Measurements from ENCODE around the gene CCDC127.

CCDC127 gene

DNA sequence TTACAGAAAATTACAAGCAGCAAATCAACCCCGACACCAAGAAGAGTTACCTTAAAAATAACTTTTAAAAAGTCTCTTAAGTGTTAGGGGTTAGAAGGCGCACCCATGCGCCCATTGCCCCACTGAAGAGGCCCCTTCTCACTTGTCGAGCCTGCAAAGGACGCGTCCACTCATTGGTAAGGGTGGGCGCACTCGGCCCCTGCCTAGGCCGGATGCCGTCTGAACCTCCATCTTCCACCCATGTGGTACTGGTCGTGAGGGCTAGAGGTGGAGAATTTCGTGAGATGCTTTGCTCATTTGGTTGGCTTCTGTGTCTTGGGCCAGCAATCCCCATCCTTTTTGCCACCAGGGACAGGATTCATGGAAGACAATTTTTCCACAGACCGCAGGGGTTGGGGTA, 54.1 kb downstream of the CCDC127 start:
- TF ChIP-seq, protein P1, sequence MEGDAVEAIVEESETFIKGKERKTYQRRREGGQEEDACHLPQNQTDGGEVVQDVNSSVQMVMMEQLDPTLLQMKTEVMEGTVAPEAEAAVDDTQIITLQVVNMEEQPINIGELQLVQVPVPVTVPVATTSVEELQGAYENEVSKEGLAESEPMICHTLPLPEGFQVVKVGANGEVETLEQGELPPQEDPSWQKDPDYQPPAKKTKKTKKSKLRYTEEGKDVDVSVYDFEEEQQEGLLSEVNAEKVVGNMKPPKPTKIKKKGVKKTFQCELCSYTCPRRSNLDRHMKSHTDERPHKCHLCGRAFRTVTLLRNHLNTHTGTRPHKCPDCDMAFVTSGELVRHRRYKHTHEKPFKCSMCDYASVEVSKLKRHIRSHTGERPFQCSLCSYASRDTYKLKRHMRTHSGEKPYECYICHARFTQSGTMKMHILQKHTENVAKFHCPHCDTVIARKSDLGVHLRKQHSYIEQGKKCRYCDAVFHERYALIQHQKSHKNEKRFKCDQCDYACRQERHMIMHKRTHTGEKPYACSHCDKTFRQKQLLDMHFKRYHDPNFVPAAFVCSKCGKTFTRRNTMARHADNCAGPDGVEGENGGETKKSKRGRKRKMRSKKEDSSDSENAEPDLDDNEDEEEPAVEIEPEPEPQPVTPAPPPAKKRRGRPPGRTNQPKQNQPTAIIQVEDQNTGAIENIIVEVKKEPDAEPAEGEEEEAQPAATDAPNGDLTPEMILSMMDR (conservative IDR thresholded peaks at IDR 0.05; ENCODE audit: low read depth): no peak
- CTCF ChIA-PET: no interaction called here
- no peak for DNase-seq (ENCODE audit: low spot score)
- POLR2A ChIA-PET (ENCODE audit: low non-redundant PET): no interaction called here
- no peak overlapping the region for H3K27ac ChIP-seq

- ChIA-PET CTCF (no interaction called here), POLR2A (ENCODE audit: low non-redundant PET) (no interaction called here)
- TF ChIP-seq, protein P1 (conservative IDR thresholded peaks at IDR 0.05; ENCODE audit: low read depth): no peak
- no peak overlapping the region for H3K27ac ChIP-seq
- DNase-seq (ENCODE audit: low spot score): no peak
Observed at GRCh38 chr5:163338-163620, 54.7 kb downstream of the CCDC127 start.

- CTCF ChIA-PET: no interaction called here
- no peak for DNase-seq (ENCODE audit: low spot score)
- H3K27ac ChIP-seq: no peak overlapping the region
- TF ChIP-seq, protein P1 (conservative IDR thresholded peaks at IDR 0.05; ENCODE audit: low read depth): no peak
- POLR2A ChIA-PET (ENCODE audit: low non-redundant PET): no interaction called here
Observed at GRCh38 chr5:162565-163337, 55.2 kb downstream of the CCDC127 start.

- ChIA-PET POLR2A (ENCODE audit: low non-redundant PET) (no interaction called here), CTCF (no interaction called here)
- H3K27ac ChIP-seq: no peak overlapping the region
- TF ChIP-seq, protein P1 (conservative IDR thresholded peaks at IDR 0.05; ENCODE audit: low read depth): no peak
- DNase-seq (ENCODE audit: low spot score): no peak
Observed at GRCh38 chr5:162190-162564, 55.8 kb downstream of the CCDC127 start.

GRCh38 chr5:161803-162110, 56.2 kb downstream of the CCDC127 start:
- POLR2A ChIA-PET (ENCODE audit: low non-redundant PET): no interaction called here
- DNase-seq (ENCODE audit: low spot score): no peak
- TF ChIP-seq, protein P1 (conservative IDR thresholded peaks at IDR 0.05; ENCODE audit: low read depth): no peak
- no peak overlapping the region for H3K27ac ChIP-seq
- CTCF ChIA-PET: no interaction called here

- DNase-seq (ENCODE audit: low spot score): no peak
- CTCF ChIA-PET: no interaction called here
- TF ChIP-seq, protein P1 (conservative IDR thresholded peaks at IDR 0.05; ENCODE audit: low read depth): no peak
- POLR2A ChIA-PET (ENCODE audit: low non-redundant PET): no interaction called here
- H3K27ac ChIP-seq: no peak overlapping the region
Observed at GRCh38 chr5:160921-161802, 56.8 kb downstream of the CCDC127 start.

All from RWPE1 (cell line).